GM12891 (cell line): ENCODE data around the gene KCNAB1.

Source experiments
- DNase-seq: peaks from one replicate; pipeline ENCODE4 v3.0.0; 2011; ENCODE audit warnings: low spot score; ENCODE audit not compliant: insufficient read length
- FAIRE-seq: peaks from 2 replicates; lab custom pipeline; 2011; peaks lifted over from hg19 to GRCh38; lab: Jason Lieb, UNC
- PAX5 ChIP-seq: IDR thresholded peaks from 2 replicates; pipeline ENCODE4 v1.6.1; 2011; ENCODE audit warnings: low read length, moderate library complexity, mild to moderate bottlenecking; ENCODE audit not compliant: insufficient read depth, severe bottlenecking
- POLR2A ChIP-seq: IDR thresholded peaks from 2 replicates; pipeline ENCODE4 v1.6.1; 2011; ENCODE audit warnings: low read depth, low read length, control low read depth
- POLR2AphosphoS5 ChIP-seq: IDR thresholded peaks from 2 replicates; pipeline ENCODE4 v1.6.1; 2011; ENCODE audit warnings: low read depth, low read length, control low read depth
- POU2F2 ChIP-seq: IDR thresholded peaks from 2 replicates; pipeline ENCODE4 v1.6.1; 2011; ENCODE audit warnings: low read depth, mild to moderate bottlenecking, control low read depth, low read length, moderate library complexity
- SPI1 ChIP-seq: IDR thresholded peaks from 2 replicates; pipeline ENCODE4 v1.6.1; 2011; ENCODE audit warnings: low read depth, low read length, control low read depth
- TAF1 ChIP-seq: IDR thresholded peaks from 2 replicates; pipeline ENCODE4 v1.6.1; 2011; ENCODE audit warnings: low read depth, low read length, control low read depth

Gene KCNAB1

GRCh38 chr3:156291272-156292123 is 171.1 kb downstream of the KCNAB1 start:
- FAIRE-seq (no peak), DNase-seq (no peak)
- TF ChIP-seq PAX5: no peak
- TF ChIP-seq TAF1: no peak
- TF ChIP-seq POLR2AphosphoS5: no peak
- TF ChIP-seq SPI1: no peak
- TF ChIP-seq POLR2A: no peak

GRCh38 chr3:156293566-156293965 is 173.2 kb downstream of the KCNAB1 start:
- no peak for FAIRE-seq
- no peak for DNase-seq
- no peak for TF ChIP-seq PAX5

DNA sequence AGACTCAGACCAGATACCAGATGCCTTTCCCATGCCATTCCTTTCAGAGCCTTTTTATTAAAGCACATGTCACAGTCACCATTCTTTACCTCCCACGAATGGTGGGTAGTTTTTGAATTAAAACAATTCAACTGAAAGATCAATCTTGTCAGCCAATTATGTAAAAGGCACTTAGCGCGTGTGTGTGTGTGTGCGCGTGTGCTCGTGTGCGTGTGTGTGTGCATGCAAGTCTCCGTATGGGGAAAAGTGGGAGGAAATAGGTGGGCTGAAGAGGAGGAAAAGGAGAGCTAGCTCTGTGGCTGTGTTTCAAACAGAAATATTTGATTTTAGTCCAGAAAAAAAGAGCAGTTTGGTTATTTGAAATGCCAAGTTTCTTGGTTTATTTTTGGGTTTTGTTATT is 177.2 kb downstream of the KCNAB1 start:
- DNase-seq: no peak
- no peak for FAIRE-seq
- TF ChIP-seq POLR2AphosphoS5: no peak
- no peak for TF ChIP-seq SPI1
- no peak for TF ChIP-seq PAX5
- no peak for TF ChIP-seq TAF1
- TF ChIP-seq POU2F2: no peak
- TF ChIP-seq POLR2A: no peak

GRCh38 chr3:156298014-156298413 is 177.6 kb downstream of the KCNAB1 start:
- no peak for DNase-seq
- no peak for FAIRE-seq
- TF ChIP-seq POLR2AphosphoS5 (no peak), SPI1 (no peak), TAF1 (no peak)

- FAIRE-seq (no peak), DNase-seq (no peak)
- TF ChIP-seq POLR2A: no peak
These were observed 178.6 kb downstream of the KCNAB1 start for GRCh38 chr3:156298938-156299337.

GRCh38 chr3:156299569-156299968 is 179.2 kb downstream of the KCNAB1 start:
- FAIRE-seq (no peak), DNase-seq (no peak)
- TF ChIP-seq PAX5 (no peak), POLR2AphosphoS5 (no peak), POU2F2 (no peak), POLR2A (no peak), SPI1 (no peak), TAF1 (no peak)

DNA sequence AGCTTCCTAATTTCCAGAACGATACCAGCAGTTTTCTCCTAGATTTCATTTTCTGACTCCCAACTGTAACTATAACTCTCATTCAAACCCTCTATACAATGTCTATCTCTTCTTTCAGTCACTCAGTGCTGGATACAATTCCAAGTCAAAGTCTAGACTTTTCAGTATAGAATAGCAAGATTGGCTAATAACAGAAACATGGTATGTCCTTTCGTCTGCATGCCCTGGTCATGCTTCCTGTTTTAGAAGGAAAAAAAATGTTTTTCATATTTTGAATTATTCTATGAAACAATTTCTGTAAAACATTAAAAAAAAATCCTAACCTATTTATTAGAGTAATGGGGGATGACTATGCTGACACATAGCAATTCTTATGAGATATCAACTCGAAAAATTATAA is 180.0 kb downstream of the KCNAB1 start:
- TF ChIP-seq PAX5 (no peak), SPI1 (no peak), POLR2A (no peak), TAF1 (no peak), POU2F2 (no peak), POLR2AphosphoS5 (no peak)

GRCh38 chr3:156300929-156301840 is 180.8 kb downstream of the KCNAB1 start:
- TF ChIP-seq POU2F2: no peak
- TF ChIP-seq PAX5: no peak
- FAIRE-seq: no peak

More for the DNA sequence above, 180.0 kb downstream of the KCNAB1 start:
- no peak for DNase-seq
- no peak for FAIRE-seq

GRCh38 chr3:156303001-156303707 is 182.8 kb downstream of the KCNAB1 start:
- no peak for TF ChIP-seq POLR2A
- no peak for TF ChIP-seq TAF1
- no peak for TF ChIP-seq PAX5
- no peak for TF ChIP-seq POU2F2
- no peak for TF ChIP-seq POLR2AphosphoS5
- TF ChIP-seq SPI1: no peak
- FAIRE-seq: no peak
- no peak for DNase-seq

More at GRCh38 chr3:156300929-156301840, 180.8 kb downstream of the KCNAB1 start:
- DNase-seq: no peak

- FAIRE-seq (no peak), DNase-seq (no peak)
- TF ChIP-seq SPI1 (no peak), PAX5 (no peak), POLR2A (no peak), POU2F2 (no peak), POLR2AphosphoS5 (no peak), TAF1 (no peak)
These were observed 184.0 kb downstream of the KCNAB1 start for GRCh38 chr3:156304406-156304805.
